GM12874 (cell line): Measurements from ENCODE around the gene C1QBP.

Experiments
- TF ChIP-seq, protein P1 (sequence below): IDR thresholded peaks from 2 replicates; pipeline ENCODE4 v1.5.1; 2011; ENCODE audit warnings: low read depth, mild to moderate bottlenecking, control low read depth, low read length, moderate library complexity; ENCODE audit not compliant: insufficient read depth

The C1QBP gene

DNA sequence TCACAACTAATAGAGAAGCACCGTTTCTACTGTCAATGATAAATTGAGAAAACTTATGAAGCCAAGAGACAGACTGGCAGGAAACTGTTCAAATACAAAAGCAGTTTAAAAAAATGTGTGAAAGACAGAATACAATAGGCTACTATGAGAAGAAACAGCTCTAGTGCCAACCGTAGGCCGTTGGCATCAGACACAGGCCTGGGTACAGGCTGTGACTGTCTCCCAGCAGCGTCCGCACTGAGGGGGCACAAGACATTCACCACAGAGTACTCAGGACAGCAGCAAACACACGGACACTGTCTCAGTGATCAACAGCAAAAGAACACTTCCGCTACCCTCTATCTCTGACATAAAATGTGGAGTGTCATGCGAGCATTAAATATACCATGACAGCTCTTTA lies 7.8 kb upstream of the C1QBP start:
- TF ChIP-seq, protein P1, sequence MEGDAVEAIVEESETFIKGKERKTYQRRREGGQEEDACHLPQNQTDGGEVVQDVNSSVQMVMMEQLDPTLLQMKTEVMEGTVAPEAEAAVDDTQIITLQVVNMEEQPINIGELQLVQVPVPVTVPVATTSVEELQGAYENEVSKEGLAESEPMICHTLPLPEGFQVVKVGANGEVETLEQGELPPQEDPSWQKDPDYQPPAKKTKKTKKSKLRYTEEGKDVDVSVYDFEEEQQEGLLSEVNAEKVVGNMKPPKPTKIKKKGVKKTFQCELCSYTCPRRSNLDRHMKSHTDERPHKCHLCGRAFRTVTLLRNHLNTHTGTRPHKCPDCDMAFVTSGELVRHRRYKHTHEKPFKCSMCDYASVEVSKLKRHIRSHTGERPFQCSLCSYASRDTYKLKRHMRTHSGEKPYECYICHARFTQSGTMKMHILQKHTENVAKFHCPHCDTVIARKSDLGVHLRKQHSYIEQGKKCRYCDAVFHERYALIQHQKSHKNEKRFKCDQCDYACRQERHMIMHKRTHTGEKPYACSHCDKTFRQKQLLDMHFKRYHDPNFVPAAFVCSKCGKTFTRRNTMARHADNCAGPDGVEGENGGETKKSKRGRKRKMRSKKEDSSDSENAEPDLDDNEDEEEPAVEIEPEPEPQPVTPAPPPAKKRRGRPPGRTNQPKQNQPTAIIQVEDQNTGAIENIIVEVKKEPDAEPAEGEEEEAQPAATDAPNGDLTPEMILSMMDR = no peak

DNA sequence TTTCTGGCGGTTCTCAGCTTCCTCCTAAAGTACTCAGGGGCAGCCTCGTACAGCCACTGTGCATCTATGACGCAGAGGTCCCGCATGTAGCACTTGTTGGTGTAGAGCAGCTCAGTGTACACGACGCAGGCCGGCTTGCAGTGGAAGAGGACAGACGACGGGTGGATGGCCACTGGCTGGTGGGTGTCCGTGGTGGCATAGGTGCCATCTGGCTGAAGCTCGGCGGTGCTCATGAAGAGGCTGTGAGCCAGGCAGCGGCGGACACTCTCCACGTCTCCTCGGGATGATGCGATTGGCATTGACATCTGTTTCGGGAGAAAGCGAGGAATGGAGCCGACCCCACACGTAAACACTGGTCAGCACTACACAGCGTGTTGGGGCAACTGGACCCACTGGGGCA lies 5.3 kb upstream of the C1QBP start:
- TF ChIP-seq, protein P1 = no peak

DNA sequence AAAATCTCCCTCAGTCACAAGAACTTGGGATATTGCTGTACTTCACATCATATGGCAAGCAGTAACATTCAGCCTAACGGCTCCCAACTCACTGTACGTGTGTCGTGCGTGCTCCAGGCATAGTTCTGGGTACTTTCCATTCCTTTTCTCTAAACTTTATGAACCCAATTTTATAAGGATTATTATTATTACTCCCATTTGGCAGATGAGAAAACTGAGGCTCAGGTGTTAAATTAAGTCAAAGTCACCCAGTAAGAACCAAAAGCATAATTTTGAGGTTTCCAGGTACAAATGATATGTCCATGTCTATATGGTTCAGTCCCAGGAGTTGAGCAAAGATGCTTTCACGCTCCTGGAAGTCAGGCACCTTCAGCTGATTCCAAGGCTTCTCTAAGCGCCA lies 4.8 kb upstream of the C1QBP start:
- TF ChIP-seq, protein P1 = no peak

DNA sequence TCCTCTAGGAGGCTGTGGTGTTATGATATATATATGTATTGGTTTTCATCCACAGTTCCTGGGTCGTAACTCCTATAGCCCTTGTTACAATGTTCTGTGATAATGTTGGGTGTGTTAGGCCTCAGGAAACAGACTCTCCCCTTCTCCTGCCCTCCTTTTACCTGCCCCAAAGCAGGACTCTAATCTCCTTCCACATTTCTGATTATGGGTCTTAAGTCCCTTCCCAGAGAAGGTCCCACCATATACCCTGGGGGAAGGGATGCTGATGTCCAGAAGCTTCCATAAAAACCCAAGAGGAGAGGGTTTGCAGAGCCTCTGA lies 450 bp upstream of the C1QBP start:
- TF ChIP-seq, protein P1 = no peak

DNA sequence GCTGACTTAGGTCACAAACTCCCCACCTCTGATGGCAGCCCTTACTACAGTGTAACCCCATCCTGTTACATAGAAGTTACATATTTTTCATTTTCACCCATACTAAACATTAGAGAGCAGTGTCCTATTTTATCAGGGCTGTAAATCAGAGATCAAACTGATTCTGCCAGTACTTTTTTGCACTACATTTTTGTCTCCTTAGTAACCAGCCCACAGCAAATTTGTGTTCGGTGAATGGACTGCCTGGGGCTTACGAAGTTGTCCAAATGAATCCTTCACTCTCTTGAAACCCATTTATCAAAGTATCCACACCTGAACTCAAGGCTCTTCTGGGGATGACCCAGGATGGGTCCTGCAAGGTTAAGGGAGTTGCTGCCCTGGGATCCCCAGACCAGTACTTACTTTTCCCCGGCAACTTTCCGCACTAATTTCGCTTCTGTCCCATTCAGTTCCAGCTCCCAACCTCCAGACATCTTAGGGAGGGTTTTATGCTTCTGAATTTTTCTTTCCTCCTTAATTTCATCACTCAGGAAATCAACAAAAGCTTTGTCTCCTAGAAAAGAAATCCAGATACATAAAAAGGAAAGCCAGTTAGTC lies 1.1 kb downstream of the C1QBP start:
- TF ChIP-seq, protein P1 = no peak

DNA sequence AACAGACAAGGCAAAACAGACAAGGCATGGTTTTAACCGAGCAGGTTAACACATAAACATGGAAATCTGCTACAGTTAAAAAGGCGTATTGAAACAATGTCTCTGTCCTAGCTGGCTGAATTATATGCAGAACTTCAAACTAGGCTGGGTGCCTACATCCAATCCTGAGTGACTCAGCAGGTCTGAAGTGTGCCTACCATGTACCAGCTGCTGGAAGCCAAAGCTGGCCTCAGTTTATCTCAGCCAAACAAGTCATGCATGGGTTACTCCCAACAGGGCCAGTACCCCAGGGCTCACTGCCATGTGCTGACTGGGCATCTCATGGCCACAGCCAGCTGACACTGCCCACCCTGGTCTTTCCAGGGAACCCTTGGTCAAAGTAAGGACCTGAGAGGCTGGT lies 4.0 kb downstream of the C1QBP start:
- TF ChIP-seq, protein P1 = no peak

DNA sequence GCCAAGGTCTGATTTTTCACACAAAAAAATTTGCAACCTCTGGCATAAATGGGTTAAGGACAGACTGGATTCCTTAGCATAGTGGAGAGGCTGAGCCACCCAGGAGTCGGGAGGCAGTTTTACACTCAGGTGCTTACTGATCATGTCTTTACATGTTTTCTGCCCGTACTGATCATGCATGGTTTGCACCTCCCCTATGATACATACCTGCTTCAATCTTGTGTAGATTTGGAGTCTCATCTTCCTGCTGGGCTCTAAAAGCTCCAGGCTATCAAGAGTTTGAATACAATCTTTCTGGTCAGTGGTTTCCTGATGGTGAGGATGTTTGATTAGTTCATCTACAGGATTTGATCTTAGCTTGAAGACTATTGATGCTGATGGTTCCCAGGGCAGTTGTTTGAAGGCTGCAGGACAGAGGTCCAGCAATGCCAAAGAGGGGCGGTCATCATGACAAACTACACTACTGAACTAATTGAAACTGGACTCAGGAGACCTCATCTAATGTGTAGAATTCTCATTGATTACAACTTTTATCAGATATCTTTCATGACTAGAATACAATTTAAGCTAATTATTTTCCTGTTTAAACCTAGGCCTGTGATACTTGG lies 6.9 kb downstream of the C1QBP start:
- TF ChIP-seq, protein P1 = no peak
